ENCODE results near the gene C1orf21.

- TF ChIP-seq, protein P1, sequence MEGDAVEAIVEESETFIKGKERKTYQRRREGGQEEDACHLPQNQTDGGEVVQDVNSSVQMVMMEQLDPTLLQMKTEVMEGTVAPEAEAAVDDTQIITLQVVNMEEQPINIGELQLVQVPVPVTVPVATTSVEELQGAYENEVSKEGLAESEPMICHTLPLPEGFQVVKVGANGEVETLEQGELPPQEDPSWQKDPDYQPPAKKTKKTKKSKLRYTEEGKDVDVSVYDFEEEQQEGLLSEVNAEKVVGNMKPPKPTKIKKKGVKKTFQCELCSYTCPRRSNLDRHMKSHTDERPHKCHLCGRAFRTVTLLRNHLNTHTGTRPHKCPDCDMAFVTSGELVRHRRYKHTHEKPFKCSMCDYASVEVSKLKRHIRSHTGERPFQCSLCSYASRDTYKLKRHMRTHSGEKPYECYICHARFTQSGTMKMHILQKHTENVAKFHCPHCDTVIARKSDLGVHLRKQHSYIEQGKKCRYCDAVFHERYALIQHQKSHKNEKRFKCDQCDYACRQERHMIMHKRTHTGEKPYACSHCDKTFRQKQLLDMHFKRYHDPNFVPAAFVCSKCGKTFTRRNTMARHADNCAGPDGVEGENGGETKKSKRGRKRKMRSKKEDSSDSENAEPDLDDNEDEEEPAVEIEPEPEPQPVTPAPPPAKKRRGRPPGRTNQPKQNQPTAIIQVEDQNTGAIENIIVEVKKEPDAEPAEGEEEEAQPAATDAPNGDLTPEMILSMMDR (IDR thresholded peaks at IDR 0.05) = no peak
- no peak for TF ChIP-seq POLR2A (IDR thresholded peaks at IDR 0.05)
These were observed 140.6 kb downstream of the C1orf21 start for GRCh38 chr1:184527402-184527801.

All from thyroid gland (tissue), 4 donors.